ENCODE measurements around the gene SH3GLB1. TPM values are rescaled to one million over a fixed set of nuclear protein-coding genes. Genes with fewer than 3 reads are reported as not detected.

SH3GLB1 gene
- total and polyA plus RNA-seq, 2 of the 4 experiments (the other 2 are of a cell fraction) = 22.2 to 36.5 TPM

DNA sequence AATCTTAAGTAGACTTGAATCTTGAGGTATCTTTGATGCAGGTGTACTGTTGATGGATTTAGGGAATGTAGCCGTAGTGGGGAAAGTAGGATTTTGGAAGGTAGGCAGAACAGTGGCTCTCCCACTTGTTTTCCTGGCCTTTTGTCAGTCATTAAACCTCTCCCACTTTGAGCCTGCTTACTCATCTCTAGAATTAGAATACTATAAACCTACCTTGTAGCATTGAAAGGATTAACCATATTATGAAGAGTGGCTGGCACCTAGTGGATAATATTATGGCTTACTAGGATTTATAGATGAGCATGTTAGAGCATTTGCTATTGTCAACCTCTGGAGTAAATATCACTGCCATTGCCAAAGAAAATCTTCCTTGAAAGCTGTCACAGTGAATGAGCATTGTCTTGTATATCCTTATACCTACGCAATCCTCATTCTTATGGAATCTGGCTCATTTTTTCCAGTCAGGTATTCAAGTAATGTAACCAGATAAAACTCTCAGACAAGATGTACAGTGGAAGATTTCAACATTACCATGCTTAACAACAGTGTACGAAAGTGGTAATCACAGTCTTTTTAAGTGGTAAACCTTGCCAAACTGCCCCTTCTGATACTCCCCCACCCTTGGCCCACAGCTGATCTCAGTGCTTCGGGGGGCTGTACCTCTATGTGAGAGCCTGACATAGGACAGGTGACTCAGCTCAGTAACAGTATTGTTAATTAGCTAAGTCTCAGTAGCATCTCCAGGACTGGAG is 44.4 kb downstream of the SH3GLB1 start:
- H3K4ac ChIP-seq (ENCODE audit: low read depth, low read length) = no peak overlapping the region
- no peak overlapping the region for H2BK15ac ChIP-seq (ENCODE audit: low read depth, low read length)
- H3K4me3 ChIP-seq (ENCODE audit: insufficient read depth, low read depth, low read length) = no peak overlapping the region
- no peak overlapping the region for H3K18ac ChIP-seq (ENCODE audit: low read depth, low read length)
- DNase-seq (no peak), ATAC-seq (ENCODE audit: low read depth) (no peak)
- no peak overlapping the region for H2AFZ ChIP-seq (replicated peaks; ENCODE audit: low read length, poor library complexity)
- no peak overlapping the region for H4K91ac ChIP-seq (ENCODE audit: insufficient read depth, low read depth, low read length)
- no CpG with 5 or more reads among the region's 4 CpGs for WGBS, 2 experiments (ENCODE audit: extremely low coverage in 2 of 2, insufficient read length in 1 of 2)
- H4K20me1 ChIP-seq (ENCODE audit: insufficient read depth, low read length) = no peaks in the 10 kb centered on the region
- ChIA-PET CTCF (no interaction called here), POLR2A (ENCODE audit: unreplicated experiment) (no interaction called here)
- H3K4me1 ChIP-seq (ENCODE audit: control insufficient read depth, insufficient read depth, low read length) = no peaks in the 10 kb centered on the region
- H3K27ac ChIP-seq (ENCODE audit: insufficient read depth, low read length) = no peak overlapping the region
- no peaks in the 10 kb centered on the region for H3K9me1 ChIP-seq (ENCODE audit: insufficient read depth, low read length)
- no peak overlapping the region for H3K56ac ChIP-seq (ENCODE audit: extremely low read depth, insufficient read depth, low read length)
- in situ Hi-C loops (cut with MboI; ENCODE audit: low sequenced_read_pairs) = no loop called here
- H3K36me3 ChIP-seq (ENCODE audit: control insufficient read depth, insufficient read depth, low read length) = peaks cover 5% of the 10 kb centered on the region; the same call in 1 of the 2 replicates
- no peak overlapping the region for H3K23ac ChIP-seq (ENCODE audit: low read depth, low read length)
- dilution Hi-C loops (cut with HindIII; ENCODE audit: low sequenced_read_pairs, unreplicated experiment) = no loop called here
- H2AK9ac ChIP-seq (replicated peaks; ENCODE audit: low read depth, low read length, poor library complexity) = no peak overlapping the region
- no peak overlapping the region for H2AK5ac ChIP-seq (ENCODE audit: low read depth, low read length)
- no peak overlapping the region for H2BK20ac ChIP-seq (ENCODE audit: low read depth, low read length)
- H3K14ac ChIP-seq (replicated peaks; ENCODE audit: low read depth, low read length) = no peak overlapping the region
- H3K9me3 ChIP-seq (ENCODE audit: control insufficient read depth, insufficient read depth, low read length) = no peaks in the 10 kb centered on the region
- no peak overlapping the region for H2BK120ac ChIP-seq (ENCODE audit: low read depth, low read length)
- TF ChIP-seq FOS (IDR thresholded peaks at IDR 0.05; ENCODE audit: low read depth, low read length) (no peak), MAFK (IDR thresholded peaks at IDR 0.05; ENCODE audit: low read depth, low read length) (no peak), MAZ (IDR thresholded peaks at IDR 0.05; ENCODE audit: borderline replicate concordance, low read depth, low read length) (no peak), SMC3 (IDR thresholded peaks at IDR 0.05; ENCODE audit: low read depth, low read length) (no peak), RFX5 (IDR thresholded peaks at IDR 0.05; ENCODE audit: low read depth, low read length) (no peak), RCOR1 (IDR thresholded peaks at IDR 0.05; ENCODE audit: insufficient replicate concordance, low read length) (no peak), MXI1 (IDR thresholded peaks at IDR 0.05; ENCODE audit: borderline replicate concordance, low read depth, low read length) (no peak), CEBPB (IDR thresholded peaks at IDR 0.05; ENCODE audit: low read depth, low read length) (no peak), RAD21 (IDR thresholded peaks at IDR 0.05; ENCODE audit: low read length) (no peak), NFE2L2 (IDR thresholded peaks at IDR 0.05; ENCODE audit: low read depth, low read length) (no peak)
- TF ChIP-seq, protein P1, sequence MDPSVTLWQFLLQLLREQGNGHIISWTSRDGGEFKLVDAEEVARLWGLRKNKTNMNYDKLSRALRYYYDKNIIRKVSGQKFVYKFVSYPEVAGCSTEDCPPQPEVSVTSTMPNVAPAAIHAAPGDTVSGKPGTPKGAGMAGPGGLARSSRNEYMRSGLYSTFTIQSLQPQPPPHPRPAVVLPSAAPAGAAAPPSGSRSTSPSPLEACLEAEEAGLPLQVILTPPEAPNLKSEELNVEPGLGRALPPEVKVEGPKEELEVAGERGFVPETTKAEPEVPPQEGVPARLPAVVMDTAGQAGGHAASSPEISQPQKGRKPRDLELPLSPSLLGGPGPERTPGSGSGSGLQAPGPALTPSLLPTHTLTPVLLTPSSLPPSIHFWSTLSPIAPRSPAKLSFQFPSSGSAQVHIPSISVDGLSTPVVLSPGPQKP (IDR thresholded peaks at IDR 0.05; ENCODE audit: borderline replicate concordance, low read depth, low read length) = no peak
- TF ChIP-seq, protein P2, sequence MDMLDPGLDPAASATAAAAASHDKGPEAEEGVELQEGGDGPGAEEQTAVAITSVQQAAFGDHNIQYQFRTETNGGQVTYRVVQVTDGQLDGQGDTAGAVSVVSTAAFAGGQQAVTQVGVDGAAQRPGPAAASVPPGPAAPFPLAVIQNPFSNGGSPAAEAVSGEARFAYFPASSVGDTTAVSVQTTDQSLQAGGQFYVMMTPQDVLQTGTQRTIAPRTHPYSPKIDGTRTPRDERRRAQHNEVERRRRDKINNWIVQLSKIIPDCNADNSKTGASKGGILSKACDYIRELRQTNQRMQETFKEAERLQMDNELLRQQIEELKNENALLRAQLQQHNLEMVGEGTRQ (IDR thresholded peaks at IDR 0.05; ENCODE audit: low read depth, low read length) = no peak
- no TSS peak for BruUV-seq (replicated peaks)
- no peaks in the 10 kb centered on the region for H3K79me1 ChIP-seq (ENCODE audit: low read depth in 1 of 2, low read length in 2 of 2)
- no peak overlapping the region for H4K8ac ChIP-seq (ENCODE audit: low read depth in 2 of 2, low read length in 2 of 2)
- no peak overlapping the region for H3K9ac ChIP-seq (ENCODE audit: low read depth, low read length)
- no peak overlapping the region for H2BK5ac ChIP-seq (ENCODE audit: low read depth, low read length, poor library complexity, severe bottlenecking)
- H3K4me2 ChIP-seq (ENCODE audit: low read depth, low read length) = no peak overlapping the region
- no peak overlapping the region for H4K5ac ChIP-seq (ENCODE audit: low read depth, low read length)
- intact Hi-C loops (cut with micrococcal nuclease) = no loop called here
- H3K27me3 ChIP-seq (ENCODE audit: control insufficient read depth, insufficient read depth, low read length) = no peaks in the 10 kb centered on the region
